ENCODE measurements around the gene STK4. TPM values are rescaled to one million over a fixed set of nuclear protein-coding genes. Genes with fewer than 3 reads are reported as not detected.

Gene STK4
- total and polyA plus RNA-seq, 2 of the 8 experiments (the other 6 are each of a cell fraction or from before 2014, with no cell fraction given), result 12.0 to 34.3 TPM

DNA sequence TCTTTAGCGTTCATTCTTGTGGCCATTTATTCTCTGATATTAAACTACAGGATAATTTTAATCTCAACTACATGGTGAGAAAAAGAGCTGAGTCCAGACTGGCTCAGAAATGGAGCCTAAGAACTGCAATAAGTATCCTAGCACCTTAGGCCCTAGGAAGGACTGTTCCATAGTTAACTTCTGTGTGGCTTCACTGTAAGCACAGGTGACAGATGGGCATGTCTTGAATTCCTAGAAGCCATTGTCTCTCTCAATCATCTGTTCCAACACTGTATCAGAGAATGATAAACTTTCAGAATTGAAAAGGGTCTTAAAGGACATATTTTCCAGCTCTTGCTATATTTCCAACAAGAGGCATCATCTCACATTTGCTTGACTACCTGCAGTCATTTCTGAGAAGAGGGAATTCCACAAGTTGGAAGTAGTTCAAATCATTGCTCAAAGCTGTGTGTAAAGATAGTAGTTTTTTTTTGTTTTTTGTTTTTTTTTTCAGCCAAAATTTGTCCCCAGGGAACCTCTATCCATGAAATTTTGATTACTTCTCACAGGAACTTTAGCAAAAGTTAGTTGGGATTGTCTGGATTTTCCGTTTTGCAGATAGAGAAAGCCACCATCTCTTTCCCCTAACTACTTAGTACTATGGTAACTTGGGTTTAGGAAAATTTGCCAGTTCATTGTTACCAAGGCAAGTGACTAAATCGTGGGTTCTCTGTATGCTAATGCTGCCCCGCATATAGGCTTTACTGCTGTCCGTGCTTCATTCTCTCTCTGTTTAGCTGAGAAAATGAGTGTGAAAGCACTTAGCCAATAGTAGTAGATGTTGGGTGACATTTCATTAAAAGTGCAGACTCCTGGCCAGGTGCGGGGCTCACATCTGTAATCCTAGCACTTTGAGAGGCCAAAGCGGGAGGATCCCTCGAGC lies 87.4 kb downstream of the STK4 start:
- H3K4me2 ChIP-seq (ENCODE audit: insufficient read depth in 1 of 2, low read depth in 2 of 2, low read length in 2 of 2), result no peak overlapping the region
- H3K9me3 ChIP-seq (ENCODE audit: insufficient read depth in 2 of 2, low read depth in 1 of 2, low read length in 1 of 2), result no peaks in the 10 kb centered on the region
- DNase-seq (ENCODE audit: low read depth in 1 of 2, low spot score in 2 of 2) (no peak), FAIRE-seq (no peak)
- POLR2A ChIA-PET (ENCODE audit: partially characterized antibody), result interaction anchor here (1.2 kb wide), 1 partner anchor 13 kb away, joined by 3 read pairs; no protein-coding TSS in a partner anchor
- H2BK15ac ChIP-seq (ENCODE audit: low read length), result no peak overlapping the region
- no peak overlapping the region for H4K8ac ChIP-seq (ENCODE audit: extremely low read depth, insufficient read depth, low read length)
- no peak overlapping the region for H2BK5ac ChIP-seq (ENCODE audit: low read depth, low read length)
- no peak overlapping the region for H3K56ac ChIP-seq (replicated peaks; ENCODE audit: insufficient read length, low read depth, low read length)
- no peaks in the 10 kb centered on the region for H4K20me1 ChIP-seq (replicated peaks in 1 of 2; ENCODE audit: control insufficient read depth in 1 of 2, insufficient read depth in 2 of 2, low read length in 2 of 2)
- no peak overlapping the region for H2AFZ ChIP-seq (ENCODE audit: low read length)
- H3K4me3 ChIP-seq (ENCODE audit: extremely low read depth in 1 of 4, insufficient read depth in 2 of 4, low read depth in 3 of 4, low read length in 4 of 4), result no peak overlapping the region
- H3K23me2 ChIP-seq (ENCODE audit: low read depth, low read length), result no peaks in the 10 kb centered on the region
- H3K79me2 ChIP-seq (ENCODE audit: control insufficient read depth in 1 of 2, insufficient read depth in 2 of 2, low read length in 2 of 2), result no peaks in the 10 kb centered on the region
- WGBS, 2 experiments (ENCODE audit: extremely low coverage in 1 of 2, insufficient coverage in 1 of 2, insufficient read length in 1 of 2, insufficient replicate concordance in 2 of 2, low coverage in 1 of 2, low lambda C conversion rate in 2 of 2, missing lambda C conversion rate in 1 of 2), result 88% methylated on average over 8 of the region's 8 CpGs; no CpG with 5 or more reads in 1 of the 2 experiments
- no peaks in the 10 kb centered on the region for H3K36me3 ChIP-seq (ENCODE audit: control insufficient read depth in 2 of 4, insufficient read depth in 4 of 4, low read length in 3 of 4)
- no peak overlapping the region for H2BK20ac ChIP-seq (ENCODE audit: low read length)
- no peak overlapping the region for H2AK5ac ChIP-seq (ENCODE audit: low read depth, low read length)
- no peak overlapping the region for H3K9ac ChIP-seq (replicated peaks in 1 of 4; ENCODE audit: extremely low read depth in 1 of 4, low read depth in 3 of 4, low read length in 3 of 4)
- no peak overlapping the region for H4K5ac ChIP-seq (ENCODE audit: insufficient read length, low read depth, low read length)
- no peaks in the 10 kb centered on the region for H3K79me1 ChIP-seq (ENCODE audit: low read depth, low read length)
- no peak overlapping the region for H3K14ac ChIP-seq (ENCODE audit: insufficient read length)
- H3K4ac ChIP-seq (replicated peaks; ENCODE audit: insufficient read length, low read depth, low read length), result no peak overlapping the region
- H3K4me1 ChIP-seq (replicated peaks in 1 of 4; ENCODE audit: control insufficient read depth in 3 of 4, insufficient read depth in 4 of 4, low read length in 3 of 4), result no peaks in the 10 kb centered on the region; a peak in 1 of 7 replicates
- H2BK12ac ChIP-seq (ENCODE audit: low read depth, low read length), result no peak overlapping the region
- H3K23ac ChIP-seq (ENCODE audit: insufficient read length), result no peak overlapping the region
- CTCF ChIA-PET (ENCODE audit: partially characterized antibody), result interaction anchor here (0.9 to 15.3 kb wide), 7 partner anchors 10 to 237 kb away, joined by 3 to 233 read pairs (median 3); partner anchors contain the start of gene KCNS1
- H3K27ac ChIP-seq (ENCODE audit: low read depth, low read length), result no peak overlapping the region
- no peak overlapping the region for H2BK120ac ChIP-seq (replicated peaks; ENCODE audit: low read depth, low read length)
- H4K91ac ChIP-seq (replicated peaks; ENCODE audit: insufficient read length, low read length), result no peak overlapping the region
- no peak overlapping the region for H3K18ac ChIP-seq (ENCODE audit: extremely low read depth, low read length)
- H3K27me3 ChIP-seq (replicated peaks in 1 of 4; ENCODE audit: control insufficient read depth in 3 of 4, extremely low read depth in 1 of 4, insufficient read depth in 3 of 4, low read length in 3 of 4), result no peaks in the 10 kb centered on the region
- TF ChIP-seq BCL11A (IDR thresholded peaks at IDR 0.05; ENCODE audit: low read depth in 2 of 2, low read length in 2 of 2), result no peak
- TF ChIP-seq, protein P1, sequence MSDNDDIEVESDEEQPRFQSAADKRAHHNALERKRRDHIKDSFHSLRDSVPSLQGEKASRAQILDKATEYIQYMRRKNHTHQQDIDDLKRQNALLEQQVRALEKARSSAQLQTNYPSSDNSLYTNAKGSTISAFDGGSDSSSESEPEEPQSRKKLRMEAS (IDR thresholded peaks at IDR 0.05), result no peak
- TF ChIP-seq CHD1 (IDR thresholded peaks at IDR 0.05; ENCODE audit: low read depth, low read length), result no peak
- no peak for TF ChIP-seq BACH1 (IDR thresholded peaks at IDR 0.05; ENCODE audit: low read length)
- no peak for TF ChIP-seq POU5F1 (IDR thresholded peaks at IDR 0.05; ENCODE audit: low read depth, low read length)
- no peak for TF ChIP-seq RBBP5 (IDR thresholded peaks at IDR 0.05; ENCODE audit: borderline replicate concordance, low read depth, low read length)
- no peak for TF ChIP-seq SRF (IDR thresholded peaks at IDR 0.05; ENCODE audit: low read depth, low read length)
- no peak for TF ChIP-seq POLR2A (IDR thresholded peaks at IDR 0.05; ENCODE audit: control extremely low read depth in 1 of 2, low read depth in 2 of 2, low read length in 2 of 2)
- no peak for TF ChIP-seq SP4 (IDR thresholded peaks at IDR 0.05; ENCODE audit: low read length)
- no peak for TF ChIP-seq SIRT6 (IDR thresholded peaks at IDR 0.05; ENCODE audit: low read length)
- no peak for TF ChIP-seq BRCA1 (IDR thresholded peaks at IDR 0.05; ENCODE audit: low read depth, low read length)
- TF ChIP-seq TEAD4 (IDR thresholded peaks at IDR 0.05; ENCODE audit: low read depth, low read length), result no peak
- no peak for TF ChIP-seq JUND (IDR thresholded peaks at IDR 0.05; ENCODE audit: low read length)
- no peak for TF ChIP-seq GABPA (IDR thresholded peaks at IDR 0.05; ENCODE audit: borderline replicate concordance, insufficient read depth, low read length)

Measured in H1 (cell line).